Adipose tissue (tissue), 3 donors: Measurements from ENCODE around the gene GDPGP1. TPM values are rescaled to one million over a fixed set of nuclear protein-coding genes. Genes with fewer than 3 reads are reported as not detected.

ENCODE experiments used
- H3K27ac ChIP-seq: one replicate; pipeline ENCODE4 v1.5.1; 2013; ENCODE audit warnings: low read depth, low read length
- WGBS, 3 donors: extraction: QIAGEN DNeasy Blood & Tissue Kit; methylation state at CpG; one replicate each; pipeline ENCODE4 v1.1.7; 2013; 5-methylcytosine and 5-hydroxymethylcytosine counted together
- polyA plus RNA-seq, 3 donors: library from polyadenylated mRNA; stranded (reverse); fragments of 200-250 nt; gene quantifications; one replicate each; pipeline ENCODE4 v1.2.3, GENCODE V29; 2013
- donor health status: healthy with polysubstance abuse.
- donor health status: Bipolar disorder and iron deficiency.
- donor health status: healthy.

Gene GDPGP1
- polyA plus RNA-seq, 3 donors: 2.6 to 3.7 (median 2.8) TPM

GRCh38 chr15:90202929-90203328, 31.1 kb upstream of the GDPGP1 start:
- no peak overlapping the region for H3K27ac ChIP-seq
- 76 to 92% (median 91%) methylated on average over 4 of the region's 4 CpGs for whole genome bisulfite sequencing, 3 donors

DNA sequence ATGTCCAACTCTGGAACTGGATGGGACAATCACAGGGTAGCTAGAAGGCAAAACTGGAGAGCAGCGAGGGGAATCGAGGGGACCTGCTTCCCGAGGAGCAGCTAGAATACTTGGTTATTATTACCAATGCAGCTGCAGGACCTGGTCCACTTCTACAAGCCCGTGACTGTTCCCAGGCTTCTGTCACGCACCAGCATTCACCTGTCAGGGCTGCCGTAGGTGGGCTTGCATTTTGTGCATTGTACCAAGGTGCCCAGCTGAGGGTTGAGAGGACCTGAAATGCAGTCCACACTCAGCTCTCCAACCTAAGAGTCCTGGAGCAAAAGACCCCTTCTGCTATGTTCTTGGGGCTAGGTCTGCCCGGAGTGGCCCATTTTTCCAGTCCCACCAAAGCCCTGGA, 30.5 kb upstream of the GDPGP1 start:
- H3K27ac ChIP-seq: no peak overlapping the region
- WGBS, 3 donors: 92 to 98% (median 98%) methylated on average over 7 of the region's 7 CpGs

DNA sequence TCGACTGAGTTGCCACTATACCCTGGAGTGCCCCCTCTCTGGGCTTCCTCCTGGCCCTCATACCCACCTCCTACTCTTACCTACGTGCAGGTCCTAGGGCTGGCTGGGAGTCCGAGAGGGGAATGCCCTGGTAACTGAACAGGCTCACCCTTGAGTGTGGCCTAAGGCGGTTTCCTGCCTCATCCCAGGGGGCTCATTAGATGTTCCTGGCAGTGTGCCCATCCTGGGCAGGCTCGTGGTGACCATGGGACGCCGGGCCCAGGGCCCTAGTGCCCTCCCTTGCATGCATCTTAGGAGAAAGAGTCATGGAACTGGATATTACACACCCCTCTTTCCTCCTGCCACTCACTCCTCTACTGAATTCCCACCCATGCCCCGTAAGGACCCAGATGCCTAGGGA, 30.1 kb upstream of the GDPGP1 start:
- WGBS, 3 donors: 64 to 68% (median 67%) methylated on average over 8 of the region's 8 CpGs

DNA sequence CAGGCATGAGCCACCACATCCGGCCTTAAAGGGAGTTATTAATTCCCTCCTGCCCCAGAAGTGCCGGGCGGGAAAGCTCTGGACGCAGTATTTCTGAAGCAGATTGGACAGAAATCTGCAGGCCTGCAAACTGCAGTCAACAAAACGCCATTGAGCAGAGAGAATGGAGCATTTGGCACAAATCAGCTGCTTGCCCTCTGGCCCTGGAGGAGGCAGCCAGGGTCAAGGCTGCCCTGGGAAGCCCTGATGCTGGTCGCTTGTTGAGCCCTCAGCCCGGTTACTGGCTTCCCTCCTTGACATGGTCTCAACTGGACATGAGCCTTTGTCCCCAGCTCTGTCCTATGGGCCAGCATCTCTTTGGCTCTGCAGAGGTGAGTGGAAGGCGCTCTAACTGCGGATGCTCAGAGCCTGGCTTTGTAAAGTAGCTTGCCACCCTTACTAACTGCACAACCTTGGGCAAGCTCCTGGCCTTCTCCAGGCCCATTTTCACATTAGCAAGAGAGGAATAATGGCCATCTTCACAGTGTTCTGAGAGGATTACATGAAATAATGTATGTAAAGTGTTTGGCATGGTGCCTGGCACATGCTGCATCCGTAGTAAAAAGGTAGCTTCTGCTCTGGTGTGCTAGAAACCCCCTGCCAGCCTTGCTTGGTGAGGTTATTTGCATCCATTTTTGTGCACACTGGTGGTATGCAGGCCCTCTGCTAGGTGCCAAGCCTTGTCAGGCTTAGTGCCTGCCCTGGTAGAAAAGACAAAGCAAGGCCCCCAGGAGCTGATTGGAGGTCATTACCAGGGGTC, 28.8 kb upstream of the GDPGP1 start:
- WGBS, 3 donors: 76 to 88% (median 81%) methylated on average over 10 of the region's 10 CpGs
- no peak overlapping the region for H3K27ac ChIP-seq

More for the DNA sequence above, 30.1 kb upstream of the GDPGP1 start:
- H3K27ac ChIP-seq: no peak overlapping the region

GRCh38 chr15:90205886-90206285, 28.1 kb upstream of the GDPGP1 start:
- no peak overlapping the region for H3K27ac ChIP-seq
- 49 to 77% (median 56%) methylated on average over 4 to 5 of the region's 5 CpGs for WGBS, 3 donors

DNA sequence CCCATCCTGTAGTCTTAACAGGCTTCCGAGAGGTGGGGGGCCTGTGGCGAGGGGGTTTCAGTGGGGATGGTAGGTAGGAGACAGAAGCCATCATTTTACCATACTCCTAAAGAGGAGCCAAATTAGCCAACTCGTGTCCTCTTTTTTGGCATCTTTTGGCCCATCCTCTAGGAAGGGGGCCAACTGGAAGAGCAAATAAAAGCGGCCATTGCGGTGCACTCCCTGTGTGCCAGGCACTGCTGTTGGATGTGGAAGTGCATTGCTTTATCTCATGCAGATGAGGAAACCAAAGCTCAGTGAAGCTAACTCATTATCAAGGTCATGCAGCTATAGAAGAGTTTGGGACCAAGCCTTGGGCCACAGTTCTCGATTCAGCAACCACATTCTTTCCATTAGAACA, 26.8 kb upstream of the GDPGP1 start:
- H3K27ac ChIP-seq: no peak overlapping the region

GRCh38 chr15:90208356-90208755, 25.7 kb upstream of the GDPGP1 start:
- 81 to 95% (median 94%) methylated on average over 6 of the region's 6 CpGs for WGBS, 3 donors
- H3K27ac ChIP-seq: no peak overlapping the region

More for the DNA sequence above, 26.8 kb upstream of the GDPGP1 start:
- WGBS, 3 donors: 89 to 97% (median 95%) methylated on average over 6 of the region's 6 CpGs

GRCh38 chr15:90209591-90209990, 24.4 kb upstream of the GDPGP1 start:
- no peak overlapping the region for H3K27ac ChIP-seq
- 58 to 84% (median 70%) methylated on average over 9 of the region's 9 CpGs for WGBS, 3 donors

- H3K27ac ChIP-seq: no peak overlapping the region
- WGBS, 3 donors: 45 to 88% (median 87%) methylated on average over 8 of the region's 8 CpGs
Measured at GRCh38 chr15:90210593-90210992, 23.4 kb upstream of the GDPGP1 start.

- 77 to 82% (median 81%) methylated on average over 9 of the region's 9 CpGs for WGBS, 3 donors
- no peak overlapping the region for H3K27ac ChIP-seq
Measured at GRCh38 chr15:90211009-90211408, 23.0 kb upstream of the GDPGP1 start.

DNA sequence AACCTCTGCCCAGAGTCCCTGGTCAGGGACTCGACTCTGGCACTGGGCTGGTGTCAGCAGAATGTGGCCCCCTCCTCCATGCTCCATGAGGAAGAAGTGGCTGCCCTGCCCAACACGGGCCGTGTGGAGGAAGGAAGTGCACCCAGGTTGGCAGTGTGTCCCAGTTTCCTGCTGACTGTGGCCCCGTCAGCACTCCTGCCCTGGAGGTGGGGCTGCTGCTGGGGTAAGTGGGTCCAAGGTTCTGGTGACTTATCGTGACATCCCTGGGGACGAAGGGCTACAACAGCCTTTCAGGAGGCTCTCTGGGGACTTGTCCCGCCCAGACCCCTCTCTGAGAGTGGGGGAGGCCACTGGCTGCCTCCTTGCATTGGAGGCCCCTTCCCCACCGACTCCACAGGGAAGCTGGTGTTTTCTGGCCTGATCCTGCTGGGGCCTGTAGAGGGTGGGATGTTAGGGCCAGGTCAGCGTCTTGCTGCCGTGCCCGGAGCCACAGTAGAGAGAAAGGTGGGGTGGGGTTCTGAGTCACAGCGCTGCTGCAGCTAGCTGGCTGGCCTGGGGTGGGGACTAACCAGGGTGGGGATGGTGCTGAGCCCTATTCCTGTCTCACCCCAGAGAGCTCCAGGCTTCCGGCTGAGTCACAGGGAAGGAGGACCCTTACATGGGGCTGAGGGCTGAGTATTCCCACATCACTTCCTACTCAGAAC, 22.4 kb upstream of the GDPGP1 start:
- no peak overlapping the region for H3K27ac ChIP-seq
- WGBS, 3 donors: 44 to 58% (median 45%) methylated on average over 13 of the region's 13 CpGs

DNA sequence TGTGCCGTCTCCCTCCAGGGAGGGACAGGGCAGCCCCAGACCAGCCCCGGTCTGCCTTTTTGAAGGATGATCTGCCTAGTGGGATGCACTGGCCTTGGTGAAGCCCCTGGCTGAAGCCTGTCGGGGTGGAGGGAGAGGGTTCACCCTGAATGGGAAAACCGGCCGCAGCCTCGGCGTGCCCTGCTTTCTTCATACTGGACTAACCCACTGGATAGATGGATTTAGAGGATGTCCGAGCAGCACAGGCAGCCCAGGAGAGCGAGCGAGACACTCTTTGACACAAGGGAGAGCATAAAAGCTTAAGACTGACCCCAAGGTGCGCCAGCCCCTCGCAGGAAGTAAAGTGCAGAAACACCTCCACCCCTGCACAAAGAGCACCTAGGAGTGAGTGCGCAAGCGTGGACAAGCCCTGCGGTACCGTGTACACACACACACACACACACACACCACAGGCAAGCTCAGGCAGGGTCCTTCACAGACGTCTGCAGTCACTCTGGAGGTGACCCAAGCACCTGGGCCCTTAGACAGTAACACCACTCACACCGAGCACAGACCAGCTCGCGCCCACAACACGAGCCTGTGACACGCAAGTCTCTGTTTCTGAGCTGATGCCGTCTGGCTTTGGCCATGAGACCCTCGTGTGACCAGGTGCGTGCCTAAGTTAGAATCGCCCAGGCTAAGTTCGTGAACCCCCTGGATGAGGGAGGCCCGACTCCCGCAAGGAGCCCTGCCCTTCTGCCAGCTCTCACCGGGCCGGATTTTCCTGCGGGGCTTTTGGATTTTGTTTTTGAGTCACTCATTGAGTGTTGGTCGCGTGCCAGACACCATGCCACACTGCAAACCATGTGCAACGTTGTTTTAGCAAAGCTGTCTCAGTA, 21.5 kb upstream of the GDPGP1 start:
- WGBS, 3 donors: 52 to 90% (median 88%) methylated on average over 35 of the region's 35 CpGs
- no peak overlapping the region for H3K27ac ChIP-seq

DNA sequence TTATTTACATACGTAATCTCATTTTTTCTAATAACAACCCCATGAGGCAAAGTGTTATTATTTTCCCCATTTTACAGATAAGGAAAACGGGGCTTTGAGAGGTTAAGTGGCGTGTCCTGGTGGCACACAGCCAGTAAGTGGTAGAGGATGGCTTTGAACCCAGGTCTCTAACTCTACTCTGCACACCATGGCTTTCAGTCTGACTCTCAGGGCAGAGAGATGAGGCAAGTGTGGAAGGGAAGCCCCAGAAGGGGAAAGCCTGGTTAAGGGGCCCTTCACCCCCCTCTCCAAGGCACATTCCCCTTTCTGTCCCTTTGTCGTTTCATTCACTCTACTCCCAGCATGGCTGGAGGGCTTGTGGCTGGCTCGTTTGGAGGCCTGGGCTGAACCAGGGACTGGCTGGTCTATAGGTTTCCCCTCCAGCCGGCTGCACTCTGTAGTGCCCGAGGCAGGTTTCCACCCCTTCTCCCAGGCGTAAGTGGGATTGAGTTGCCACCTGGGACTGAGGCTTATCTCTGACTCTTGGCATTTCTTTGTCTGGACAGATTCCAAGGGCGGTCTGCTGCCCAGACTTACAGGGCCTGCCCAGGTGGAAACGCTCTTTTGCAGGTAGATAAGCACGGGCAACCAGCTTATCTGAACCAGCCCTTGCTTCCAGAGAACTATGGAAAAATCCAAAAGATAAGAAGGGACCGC, 20.7 kb upstream of the GDPGP1 start:
- 25 to 78% (median 76%) methylated on average over 12 of the region's 12 CpGs for WGBS, 3 donors
- H3K27ac ChIP-seq: no peak overlapping the region

- WGBS, 3 donors: 28 to 71% (median 69%) methylated on average over 11 of the region's 11 CpGs
Measured at GRCh38 chr15:90213818-90214204, 20.2 kb upstream of the GDPGP1 start.

DNA sequence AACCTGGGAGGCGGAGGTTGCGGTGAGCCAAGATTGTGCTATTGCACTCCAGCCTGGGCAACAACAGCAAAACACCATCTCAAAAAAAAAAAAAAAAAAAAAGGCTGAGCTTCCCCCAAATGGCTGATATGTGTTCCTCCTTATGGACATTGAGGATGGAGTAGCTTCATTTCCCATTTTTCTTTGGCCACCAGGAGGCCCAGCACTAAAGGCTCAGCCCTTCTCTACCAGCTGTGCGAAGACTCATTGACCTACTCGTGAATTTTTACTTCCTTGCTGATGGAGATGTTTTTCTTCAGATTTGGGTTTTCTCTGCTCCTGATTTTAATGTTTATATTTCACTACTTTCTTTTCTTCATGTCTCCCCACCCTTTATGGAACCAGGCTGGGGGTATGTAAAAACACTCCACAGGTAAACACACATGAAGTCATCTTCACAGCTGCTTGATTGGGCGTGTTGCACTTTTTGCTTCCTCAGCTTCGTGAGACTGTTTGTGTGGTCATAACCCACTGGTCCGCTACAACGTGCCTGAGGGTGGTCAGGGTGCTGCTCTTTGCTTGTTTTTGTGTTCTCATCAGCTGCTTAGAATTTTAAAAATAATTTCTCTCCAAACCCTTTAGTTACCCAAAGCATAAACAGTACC, 19.3 kb upstream of the GDPGP1 start:
- WGBS, 3 donors: 71 to 75% (median 72%) methylated on average over 8 of the region's 8 CpGs
- H3K27ac ChIP-seq: no peak overlapping the region

More at GRCh38 chr15:90213818-90214204, 20.2 kb upstream of the GDPGP1 start:
- H3K27ac ChIP-seq: no peak overlapping the region

DNA sequence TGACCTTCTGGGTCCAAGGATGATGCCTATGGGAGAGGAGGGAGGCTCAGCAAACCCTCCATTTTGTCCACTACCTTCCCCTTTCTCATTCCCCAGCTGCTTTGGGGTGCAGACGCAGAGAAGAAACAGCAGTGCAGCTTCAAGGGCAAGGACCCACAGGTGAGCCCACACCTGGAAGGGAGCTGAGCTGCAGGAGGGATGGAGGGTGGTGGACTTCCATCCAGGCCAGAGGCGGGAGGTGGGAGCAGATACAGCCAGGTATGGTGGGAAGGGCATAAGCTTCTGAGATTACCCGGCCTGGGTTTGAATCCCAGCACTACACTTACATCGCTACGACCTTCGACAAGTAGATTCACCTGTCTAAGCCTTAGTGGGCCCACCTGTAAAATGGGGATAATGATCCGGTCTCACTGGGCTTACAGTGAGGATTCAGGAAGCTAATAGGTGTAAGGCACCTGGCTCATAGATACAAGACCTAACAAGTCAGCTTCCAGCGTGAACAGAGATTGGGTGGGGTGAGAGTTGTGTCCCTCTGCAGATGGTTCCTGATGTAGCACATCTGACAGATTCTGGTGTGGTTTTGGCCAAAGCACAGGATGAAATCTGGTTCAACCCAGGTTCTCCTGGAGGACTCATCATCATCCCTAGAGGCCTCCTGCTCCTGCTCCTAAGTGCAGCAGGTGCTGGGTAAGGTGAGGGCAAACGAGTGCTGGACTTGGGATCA, 16.2 kb upstream of the GDPGP1 start:
- H3K27ac ChIP-seq: no peak overlapping the region

DNA sequence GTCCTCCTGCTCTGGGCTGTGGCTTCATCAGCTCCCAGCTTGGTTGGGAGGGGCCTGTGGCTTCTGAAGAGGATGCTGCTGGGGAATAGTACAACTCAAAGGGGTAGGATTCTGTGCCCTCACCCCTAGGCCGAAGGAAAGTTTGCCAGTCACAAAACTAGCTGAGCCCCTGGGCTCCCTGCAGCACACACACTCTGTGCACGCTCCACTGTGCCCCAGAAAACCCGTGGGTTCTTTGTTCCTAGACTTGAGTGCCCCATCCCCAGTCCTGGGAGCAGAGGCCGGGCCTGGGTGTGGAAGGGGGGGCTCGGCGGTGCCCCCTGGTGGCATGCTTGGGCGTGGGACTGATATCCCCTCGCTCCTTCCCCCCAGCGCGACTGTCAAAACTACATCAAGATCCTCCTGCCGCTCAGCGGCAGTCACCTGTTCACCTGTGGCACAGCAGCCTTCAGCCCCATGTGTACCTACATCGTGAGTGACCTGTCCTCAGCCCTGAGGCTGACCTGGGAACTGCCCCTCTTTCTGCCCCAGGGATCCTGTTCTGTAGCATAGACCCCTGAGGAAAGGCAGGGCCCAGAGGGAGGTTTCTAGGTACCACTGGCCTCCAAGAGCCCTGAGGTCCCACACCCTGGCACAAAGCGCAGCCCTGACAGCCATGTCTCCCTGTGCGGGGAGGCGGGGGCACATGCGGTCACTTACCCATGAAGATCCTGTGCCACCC, 14.4 kb upstream of the GDPGP1 start:
- no peak overlapping the region for H3K27ac ChIP-seq

More for the DNA sequence above, 16.2 kb upstream of the GDPGP1 start:
- 74 to 93% (median 86%) methylated on average over 9 of the region's 9 CpGs for WGBS, 3 donors

More for the DNA sequence above, 14.4 kb upstream of the GDPGP1 start:
- 54 to 72% (median 68%) methylated on average over 17 of the region's 17 CpGs for WGBS, 3 donors
